ENCODE measurements around the gene DNAJC5. TPM values are rescaled to one million over a fixed set of nuclear protein-coding genes. Genes with fewer than 3 reads are reported as not detected.

The DNAJC5 gene
- polyA plus RNA-seq, 1 donor from 2014 or later: 5.2 TPM

GRCh38 chr20:63944078-63944941 is 49.4 kb downstream of the DNAJC5 start:
- Mint-ChIP-seq H3K36me3 (no peaks in the 10 kb centered on the region), H3K4me3 (no peak overlapping the region), H3K27me3 (no peaks in the 10 kb centered on the region), H3K4me1 (peaks cover 21 to 30% (median 24%) of the 10 kb centered on the region in 3 donors), H3K9me3 (no peaks in the 10 kb centered on the region), H3K27ac (no peak overlapping the region)

- Mint-ChIP-seq H3K27ac (peak overlapping the region in 2 of 3 donors; percentile 48 to 73), H3K36me3 (no peaks in the 10 kb centered on the region), H3K9me3 (no peaks in the 10 kb centered on the region), H3K4me3 (no peak overlapping the region), H3K27me3 (no peaks in the 10 kb centered on the region), H3K4me1 (peaks cover 26 to 33% (median 29%) of the 10 kb centered on the region in 3 donors)
Observed at GRCh38 chr20:63945031-63945658, 50.2 kb downstream of the DNAJC5 start.

DNA sequence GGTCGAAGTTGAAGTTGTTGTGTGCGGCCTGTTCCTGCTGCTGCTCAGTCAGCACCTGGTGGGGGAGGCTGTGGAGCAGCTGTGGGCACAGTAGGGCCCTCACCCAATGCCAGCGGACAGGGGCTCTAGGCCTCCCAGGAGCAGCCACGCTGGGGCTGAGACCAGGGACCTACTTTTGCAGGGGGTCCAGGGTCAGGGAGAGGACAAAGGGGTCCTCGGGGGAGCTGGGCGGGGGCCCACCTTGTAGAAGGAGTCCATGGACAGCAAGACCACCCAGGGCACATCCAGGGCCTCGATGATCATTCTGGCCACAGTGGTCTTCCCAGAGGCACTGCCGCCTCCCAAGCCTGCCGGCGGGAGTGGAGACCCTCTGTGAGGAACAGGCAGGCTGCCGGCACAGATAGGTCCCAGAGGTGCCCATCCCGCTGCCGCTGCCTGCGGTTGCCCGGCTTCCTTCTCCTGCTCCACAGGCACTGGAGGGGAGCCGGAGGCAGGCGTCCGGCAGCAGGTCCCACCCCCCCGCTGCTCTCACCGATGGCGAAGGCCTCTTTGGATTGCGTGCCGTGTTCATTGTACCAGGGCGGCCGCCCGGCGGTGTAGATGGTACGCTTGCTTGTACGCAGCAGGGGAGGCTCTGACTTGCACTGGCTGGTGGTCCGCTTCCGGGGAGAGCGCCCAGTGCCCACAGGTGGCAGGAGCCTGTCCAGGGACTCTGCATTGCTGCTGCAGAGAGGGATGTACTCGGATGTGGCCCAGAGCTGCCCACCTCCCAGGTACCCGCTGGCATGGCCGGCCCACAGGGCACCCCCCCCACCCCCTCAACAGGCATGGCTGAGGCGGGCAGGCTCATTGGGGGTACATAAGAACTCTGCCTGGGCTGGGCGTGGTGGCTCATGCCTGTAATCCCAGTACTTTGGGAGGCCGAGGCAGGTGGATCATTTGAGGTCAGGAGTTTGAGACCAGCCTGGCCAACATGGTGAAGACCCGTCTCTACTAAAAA is 51.3 kb downstream of the DNAJC5 start:
- H3K27ac Mint-ChIP-seq: peak overlapping the region in 2 of 3 donors; percentile 91 to 95
- H3K36me3 Mint-ChIP-seq: no peaks in the 10 kb centered on the region
- peaks cover 29 to 34% (median 33%) of the 10 kb centered on the region in 3 donors for H3K4me1 Mint-ChIP-seq
- H3K9me3 Mint-ChIP-seq: no peaks in the 10 kb centered on the region
- H3K4me3 Mint-ChIP-seq: peak overlapping the region in 1 of 4 donors; percentile 68
- H3K27me3 Mint-ChIP-seq: no peaks in the 10 kb centered on the region

GRCh38 chr20:63946986-63947637 is 52.2 kb downstream of the DNAJC5 start:
- Mint-ChIP-seq H3K4me3 (peak overlapping the region in 3 of 4 donors; percentile 68 to 95 (median 81)), H3K36me3 (no peaks in the 10 kb centered on the region), H3K9me3 (no peaks in the 10 kb centered on the region), H3K4me1 (peaks cover 31 to 37% (median 34%) of the 10 kb centered on the region in 3 donors), H3K27me3 (no peaks in the 10 kb centered on the region), H3K27ac (peak overlapping the region; percentile 80 to 95 (median 91))

- H3K9me3 Mint-ChIP-seq: no peaks in the 10 kb centered on the region
- H3K27me3 Mint-ChIP-seq: no peaks in the 10 kb centered on the region
- H3K27ac Mint-ChIP-seq: peak overlapping the region; percentile 91 to 99 (median 95)
- H3K4me3 Mint-ChIP-seq: peak overlapping the region; percentile 41 to 95 (median 93)
- H3K4me1 Mint-ChIP-seq: peaks cover 31 to 39% (median 36%) of the 10 kb centered on the region in 3 donors
- H3K36me3 Mint-ChIP-seq: no peaks in the 10 kb centered on the region
Observed at GRCh38 chr20:63947638-63948456, 52.9 kb downstream of the DNAJC5 start.

DNA sequence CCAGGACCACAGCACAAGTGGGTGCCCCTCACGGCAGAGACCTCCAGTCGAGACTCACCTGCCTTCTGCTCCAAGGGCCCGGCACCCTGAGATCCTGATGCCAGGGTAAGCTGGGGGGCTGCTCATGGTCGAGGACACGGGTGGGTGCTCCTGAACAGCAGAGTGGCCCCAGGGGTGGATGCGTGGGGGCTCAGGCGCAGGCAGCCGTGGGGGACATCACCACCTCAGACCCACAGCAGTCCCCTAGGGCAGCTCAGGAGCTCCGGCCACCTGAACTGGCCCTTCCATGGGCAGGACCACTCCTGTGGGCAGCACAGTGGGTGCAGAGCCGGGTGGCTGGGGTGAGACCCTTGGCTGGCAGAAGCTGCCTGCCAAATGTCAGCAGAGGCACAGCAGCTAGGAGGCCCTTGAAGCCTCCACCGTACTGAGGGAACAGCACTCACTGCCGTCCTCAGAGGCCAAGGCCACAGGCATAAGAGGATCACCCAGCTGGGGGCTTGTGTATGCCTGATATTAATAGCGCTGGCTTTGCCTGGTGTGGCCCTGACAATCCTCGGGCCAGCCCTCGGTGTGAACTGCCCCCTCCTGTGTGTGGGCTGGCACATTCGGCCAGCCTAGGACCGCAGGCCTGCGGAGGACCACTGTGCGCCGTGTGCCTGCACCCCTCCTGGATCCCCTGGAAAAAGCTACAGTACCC is 55.9 kb downstream of the DNAJC5 start:
- Mint-ChIP-seq H3K27ac (peak overlapping the region in 2 of 3 donors; percentile 80 to 95), H3K4me3 (peak overlapping the region; percentile 32 to 95 (median 56)), H3K27me3 (no peaks in the 10 kb centered on the region), H3K36me3 (no peaks in the 10 kb centered on the region), H3K4me1 (peaks cover 39 to 53% (median 47%) of the 10 kb centered on the region in 3 donors), H3K9me3 (no peaks in the 10 kb centered on the region)

- Mint-ChIP-seq H3K4me3 (peak overlapping the region; percentile 34 to 95 (median 79)), H3K36me3 (no peaks in the 10 kb centered on the region)
Observed at GRCh38 chr20:63951398-63952209, 56.7 kb downstream of the DNAJC5 start.

GRCh38 chr20:63952210-63952535 is 57.2 kb downstream of the DNAJC5 start:
- peaks cover 36 to 49% (median 45%) of the 10 kb centered on the region in 3 donors for H3K4me1 Mint-ChIP-seq
- H3K9me3 Mint-ChIP-seq: no peaks in the 10 kb centered on the region
- H3K36me3 Mint-ChIP-seq: no peaks in the 10 kb centered on the region
- H3K27me3 Mint-ChIP-seq: no peaks in the 10 kb centered on the region
- H3K27ac Mint-ChIP-seq: peak overlapping the region in 1 of 3 donors; percentile 95
- peak overlapping the region in 2 of 4 donors; percentile 84 to 95 for H3K4me3 Mint-ChIP-seq

More at GRCh38 chr20:63951398-63952209, 56.7 kb downstream of the DNAJC5 start:
- Mint-ChIP-seq H3K4me1 (peaks cover 39 to 53% (median 47%) of the 10 kb centered on the region in 3 donors), H3K27me3 (no peaks in the 10 kb centered on the region), H3K9me3 (no peaks in the 10 kb centered on the region), H3K27ac (peak overlapping the region in 1 of 3 donors; percentile 95)

DNA sequence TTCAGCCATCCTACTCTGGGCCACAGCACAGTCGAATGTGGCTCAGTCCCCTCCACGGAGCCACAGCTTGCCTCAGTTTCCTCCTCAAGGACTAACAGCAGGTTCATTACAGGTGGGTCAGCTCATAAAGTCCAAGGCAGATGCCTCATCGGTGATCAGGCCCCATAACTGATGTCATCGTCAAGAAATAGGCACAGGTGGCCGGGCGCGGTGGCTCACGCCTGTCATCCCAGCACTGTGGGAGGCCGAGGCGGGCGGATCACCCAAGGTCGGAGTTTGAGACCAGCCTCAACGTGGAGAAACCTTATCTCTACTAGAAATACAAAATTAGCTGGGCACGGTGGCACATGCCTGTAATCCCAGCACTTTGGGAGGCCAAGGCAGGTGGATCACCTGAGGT is 57.8 kb downstream of the DNAJC5 start:
- no peaks in the 10 kb centered on the region for H3K36me3 Mint-ChIP-seq
- H3K4me3 Mint-ChIP-seq: peak overlapping the region in 2 of 4 donors; percentile 79 to 96
- H3K9me3 Mint-ChIP-seq: no peaks in the 10 kb centered on the region
- no peaks in the 10 kb centered on the region for H3K27me3 Mint-ChIP-seq
- peak overlapping the region in 2 of 3 donors; percentile 46 to 76 for H3K27ac Mint-ChIP-seq
- H3K4me1 Mint-ChIP-seq: peaks cover 30 to 46% (median 39%) of the 10 kb centered on the region in 3 donors

DNA sequence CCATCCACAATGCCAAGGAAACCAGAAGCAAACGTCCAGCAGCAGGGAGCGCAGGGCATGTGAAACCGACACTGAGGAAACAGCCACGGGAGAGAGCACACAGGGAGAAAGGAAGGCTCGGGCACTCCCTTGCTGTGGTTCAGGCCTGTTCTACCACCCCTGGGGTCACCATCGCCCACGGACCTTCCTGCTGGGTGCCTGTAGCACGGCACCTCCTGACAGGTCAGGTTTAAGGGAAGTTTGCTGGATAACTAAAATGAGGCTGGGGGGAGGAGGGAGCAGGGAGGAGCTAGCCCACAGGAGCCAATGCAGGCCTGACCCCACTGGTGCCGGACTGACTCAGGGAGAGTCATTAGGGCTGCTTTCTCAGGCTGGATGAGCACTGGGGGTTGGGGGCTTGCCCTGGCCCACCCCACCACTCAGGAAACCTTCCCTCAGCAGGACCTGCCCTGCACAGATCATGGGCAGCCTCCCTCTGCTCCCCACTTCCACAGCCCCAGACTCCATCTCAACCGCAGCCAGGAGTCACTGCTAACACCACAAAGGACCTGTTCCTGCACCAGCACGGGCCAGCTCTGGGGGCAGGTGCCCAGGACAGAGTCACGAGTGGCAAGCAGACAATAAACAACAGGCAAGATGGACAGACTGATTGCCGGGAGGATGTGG is 59.0 kb downstream of the DNAJC5 start:
- Mint-ChIP-seq H3K36me3 (no peaks in the 10 kb centered on the region), H3K27me3 (no peaks in the 10 kb centered on the region), H3K4me3 (peak overlapping the region; percentile 87 to 96 (median 88)), H3K4me1 (peaks cover 20 to 38% (median 28%) of the 10 kb centered on the region in 3 donors), H3K27ac (peak overlapping the region in 2 of 3 donors; percentile 84 to 97), H3K9me3 (no peaks in the 10 kb centered on the region)

DNA sequence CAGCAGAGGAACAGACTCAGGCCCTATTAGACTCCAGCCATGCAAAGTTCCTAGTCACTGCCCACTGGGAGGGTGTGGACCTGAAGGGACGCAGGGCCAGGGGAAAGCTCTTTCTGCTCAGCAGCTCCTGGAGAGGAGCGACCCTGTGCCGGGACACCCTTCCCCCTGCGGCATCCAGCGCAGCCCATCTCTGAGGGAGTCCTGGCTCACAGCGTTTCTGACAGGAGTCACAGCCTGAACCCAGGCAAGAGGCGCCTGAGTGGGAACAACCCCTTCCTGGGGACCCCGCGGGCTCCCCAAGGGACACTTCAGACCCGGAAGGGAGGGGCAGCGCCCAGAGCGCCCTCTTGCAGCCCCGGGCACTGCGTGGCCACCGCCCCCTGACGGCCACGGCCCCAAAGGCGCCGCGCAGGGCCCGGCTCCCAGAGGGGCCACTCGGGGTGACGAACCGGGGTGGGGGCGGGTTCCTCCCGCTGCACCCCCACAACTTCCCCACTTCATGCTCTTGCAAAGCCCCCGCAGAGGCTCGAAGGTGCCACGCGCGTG is 60.4 kb downstream of the DNAJC5 start:
- H3K36me3 Mint-ChIP-seq: no peaks in the 10 kb centered on the region
- peaks cover 13 to 28% (median 21%) of the 10 kb centered on the region in 3 donors for H3K4me1 Mint-ChIP-seq
- no peaks in the 10 kb centered on the region for H3K27me3 Mint-ChIP-seq
- H3K27ac Mint-ChIP-seq: peak overlapping the region; percentile 71 to 97 (median 84)
- peak overlapping the region; percentile 87 to 96 (median 94) for H3K4me3 Mint-ChIP-seq
- H3K9me3 Mint-ChIP-seq: no peaks in the 10 kb centered on the region

All from IgD-negative memory B cell (primary cell).